Hematopoietic multipotent progenitor cell treated with erythropoietin and hydrocortisone succinate and interleukin-3 and kit ligand, for 8 days (in vitro differentiated cells): Measurements from ENCODE around the gene ARHGAP15.

ENCODE experiments used
- DNase-seq: peaks from one replicate; pipeline ENCODE4 v3.0.0-alpha.2; 2015

ARHGAP15 gene

GRCh38 chr2:143146366-143146765, 17.1 kb downstream of the ARHGAP15 start:
- no peak for DNase-seq

DNA sequence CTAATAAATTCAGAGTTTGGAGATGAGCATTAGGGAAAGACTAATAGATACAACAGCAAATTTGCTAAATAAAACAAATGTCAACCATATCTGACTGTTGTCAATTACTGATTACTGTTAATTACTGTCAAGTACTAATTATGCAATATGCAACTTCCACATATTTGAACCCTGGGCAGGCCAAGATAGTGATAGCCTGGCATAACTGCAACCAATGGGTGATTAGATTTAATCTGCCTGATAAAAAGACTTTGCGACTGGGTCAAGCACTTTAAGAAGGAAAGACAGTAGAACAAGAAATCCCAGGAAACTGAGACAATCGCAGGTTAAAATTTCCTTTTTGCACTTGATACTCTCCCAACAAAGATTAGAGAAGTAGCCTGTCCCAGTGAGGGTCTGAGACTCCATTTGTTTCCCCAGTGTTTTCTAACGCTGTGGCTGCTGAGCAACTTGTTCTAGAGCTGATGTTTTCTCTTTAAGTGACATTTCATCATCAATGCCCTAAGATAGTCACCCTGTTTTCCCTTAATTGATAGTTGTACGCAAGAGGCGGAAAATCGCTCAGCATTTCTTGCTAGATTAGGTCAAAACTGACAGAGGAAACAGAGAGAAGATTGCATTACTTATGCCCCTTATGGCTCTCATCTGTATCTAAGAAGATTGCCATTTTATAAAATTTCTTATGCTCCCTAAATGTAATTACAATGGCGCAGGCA, 17.8 kb downstream of the ARHGAP15 start:
- peak; percentile 45 for DNase-seq

- peak; percentile 94 for DNase-seq
Observed at GRCh38 chr2:143148011-143148410, 18.8 kb downstream of the ARHGAP15 start.

GRCh38 chr2:143148757-143149156, 19.5 kb downstream of the ARHGAP15 start:
- no peak for DNase-seq

GRCh38 chr2:143150287-143150686, 21.1 kb downstream of the ARHGAP15 start:
- DNase-seq, result peak; percentile 24

DNA sequence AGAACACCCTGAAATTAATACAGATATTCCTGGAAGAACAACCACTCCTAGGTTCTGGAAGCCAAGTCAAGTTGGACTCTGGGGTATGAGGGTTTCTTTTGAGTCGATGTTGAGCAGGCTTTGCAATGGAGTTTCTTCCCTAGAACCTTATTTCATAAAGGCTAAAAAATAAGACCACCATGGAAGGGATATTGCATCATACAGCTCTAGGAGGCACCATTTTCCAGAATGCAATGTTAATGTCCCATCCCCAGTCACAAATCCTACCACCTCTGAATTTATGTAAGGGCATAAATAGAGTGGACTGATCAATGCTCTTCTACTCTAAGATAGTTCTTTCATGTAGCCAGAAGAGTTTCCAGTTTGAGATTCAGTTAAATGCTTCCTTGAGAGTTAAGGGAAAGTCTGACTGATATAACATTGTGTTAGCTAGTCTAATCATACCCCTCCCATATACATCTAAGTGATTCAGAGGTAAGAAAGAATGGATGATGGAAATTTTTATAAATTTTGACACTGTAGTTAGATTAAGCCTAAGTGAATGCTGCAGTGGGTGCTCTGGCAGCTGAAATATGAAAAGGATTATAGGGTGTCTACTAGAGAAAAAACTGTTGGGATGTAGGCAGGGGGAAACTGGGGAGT, 22.0 kb downstream of the ARHGAP15 start:
- no peak for DNase-seq

DNA sequence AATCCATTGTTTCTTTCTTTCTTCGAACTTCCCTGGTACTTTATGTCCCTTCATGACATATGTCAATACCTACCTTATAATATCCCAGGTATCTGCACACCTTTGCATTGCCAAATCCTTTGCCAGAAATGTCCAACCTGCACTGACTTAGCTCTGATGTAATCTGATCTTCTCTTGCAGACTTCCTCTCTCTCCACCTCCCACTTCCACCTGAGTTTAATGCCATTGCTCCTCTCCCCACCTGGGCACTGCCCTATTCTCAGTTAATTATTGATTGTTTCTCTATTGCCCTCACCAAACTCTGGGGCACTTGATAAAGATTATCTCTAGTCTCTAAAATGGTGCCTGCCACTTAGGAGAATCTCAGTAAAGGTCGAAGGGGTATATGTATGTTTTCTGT, 23.0 kb downstream of the ARHGAP15 start:
- no peak for DNase-seq

GRCh38 chr2:143152637-143153036, 23.4 kb downstream of the ARHGAP15 start:
- DNase-seq, result no peak

DNA sequence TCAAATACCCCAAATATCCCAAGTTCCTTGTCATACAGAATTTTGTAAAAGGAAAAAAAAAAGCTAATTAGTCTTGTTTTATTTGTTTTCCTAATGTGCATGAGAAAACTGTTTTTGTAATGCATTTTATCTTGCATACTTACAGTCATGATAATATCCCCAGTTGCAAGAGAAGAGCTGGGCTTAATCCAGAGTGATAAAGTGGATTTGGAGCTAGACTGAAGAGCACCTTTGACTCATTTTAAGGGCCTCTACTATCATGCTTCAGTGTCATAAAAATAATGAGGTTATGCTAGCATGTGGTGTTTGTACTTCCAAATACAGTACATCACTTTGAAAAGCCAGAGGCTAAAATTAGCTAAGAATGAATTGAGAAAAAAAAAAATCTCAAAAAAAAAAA, 26.4 kb downstream of the ARHGAP15 start:
- no peak for DNase-seq

DNA sequence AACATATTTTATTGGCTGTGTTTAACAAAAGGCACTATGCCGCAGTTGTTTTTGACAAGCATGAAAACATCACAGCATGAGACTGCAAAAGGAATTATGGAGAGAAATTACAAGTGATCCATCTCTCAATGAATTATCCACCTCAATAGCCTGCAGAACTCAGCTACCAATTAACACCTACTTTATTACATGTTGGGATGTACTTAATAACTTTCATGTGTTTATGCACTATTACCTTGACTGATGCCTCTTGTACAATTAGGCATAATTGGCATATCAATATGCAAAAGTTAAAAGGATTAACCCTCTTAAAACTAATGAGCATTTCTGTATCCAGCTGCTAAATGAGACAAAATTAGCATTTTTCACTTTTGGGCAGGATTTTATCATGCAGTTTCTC, 27.8 kb downstream of the ARHGAP15 start:
- DNase-seq, result no peak

DNA sequence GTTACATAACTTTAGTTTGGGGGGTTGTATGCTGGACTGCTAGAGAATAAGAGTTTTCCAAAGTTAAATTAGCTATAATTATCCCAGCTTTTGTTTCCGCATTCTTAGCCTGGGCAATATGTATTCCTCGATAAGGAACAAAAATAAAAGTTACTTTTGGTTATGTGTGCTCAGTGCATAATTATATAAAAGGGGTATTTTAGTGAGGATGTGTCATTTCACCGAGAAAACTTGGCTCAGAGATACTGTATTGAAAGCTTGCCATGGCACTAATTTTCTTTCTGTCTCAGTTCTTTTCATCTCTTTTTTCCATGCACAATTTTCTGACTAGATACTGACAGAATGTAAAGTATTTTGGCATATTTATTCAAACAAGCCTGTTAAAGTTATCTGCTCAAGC, 28.2 kb downstream of the ARHGAP15 start:
- no peak for DNase-seq

- DNase-seq, result no peak
Observed at GRCh38 chr2:143158098-143158497, 28.9 kb downstream of the ARHGAP15 start.

DNA sequence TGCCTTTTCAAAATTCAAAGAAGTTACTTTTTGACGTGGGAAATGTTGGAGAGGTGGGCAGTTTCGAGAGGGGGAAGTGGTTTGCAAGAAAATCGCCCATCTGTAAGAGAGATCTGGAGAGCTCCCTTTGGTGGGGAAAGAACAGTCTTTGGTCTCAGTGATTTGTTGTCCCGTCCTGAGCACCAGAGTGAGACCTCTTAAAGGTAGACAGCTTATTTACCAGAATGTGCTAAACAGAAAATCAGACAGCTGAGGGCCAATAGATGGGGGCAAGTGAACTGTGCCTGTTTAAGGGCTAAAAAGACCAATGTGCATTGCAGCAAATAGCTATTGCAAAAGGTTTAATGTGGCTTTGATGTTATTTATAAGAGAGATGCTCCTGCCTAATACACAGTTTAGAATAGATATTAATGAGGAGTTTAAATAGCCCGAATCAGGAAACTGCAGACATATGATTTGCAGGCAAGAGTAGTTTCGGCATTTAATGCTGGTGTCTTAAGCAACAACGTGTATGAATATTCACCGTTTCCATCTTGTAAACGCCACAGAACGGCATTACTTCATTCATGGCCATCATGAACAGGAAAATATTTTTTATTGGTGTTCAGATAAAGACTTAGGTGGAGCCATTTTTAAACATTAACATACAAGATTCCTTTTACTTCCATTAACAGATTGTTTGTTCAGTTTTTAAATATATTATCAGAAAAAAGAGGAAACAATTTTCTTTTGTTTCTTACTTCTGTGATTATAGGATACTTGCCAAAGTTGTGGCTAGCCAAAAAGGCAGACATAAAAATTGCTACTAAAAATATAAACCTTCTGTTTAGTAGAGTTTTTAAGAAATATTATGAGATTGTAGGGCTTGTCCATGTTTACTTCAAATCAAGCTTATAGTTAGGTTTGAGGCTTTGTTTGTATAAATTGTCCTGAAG, 29.6 kb downstream of the ARHGAP15 start:
- peak; percentile 37 for DNase-seq

DNA sequence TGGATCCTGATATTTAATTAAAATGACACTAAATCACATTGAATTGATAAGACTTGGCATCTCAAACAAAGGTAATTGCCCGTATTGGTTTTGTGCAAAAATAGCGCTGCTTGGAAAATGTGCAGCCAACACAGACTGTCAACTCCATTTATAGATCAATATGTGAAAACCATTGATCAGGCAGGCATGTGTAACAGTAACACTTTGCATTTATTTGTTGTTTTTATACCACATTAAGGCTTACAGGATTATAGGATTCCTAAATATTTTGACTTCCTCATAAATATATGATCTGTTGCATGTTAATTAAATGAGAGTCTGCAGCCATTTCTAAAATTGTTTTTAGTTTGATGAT, 30.2 kb downstream of the ARHGAP15 start:
- DNase-seq, result no peak

- no peak for DNase-seq
Observed at GRCh38 chr2:143160732-143161707, 31.8 kb downstream of the ARHGAP15 start.

DNA sequence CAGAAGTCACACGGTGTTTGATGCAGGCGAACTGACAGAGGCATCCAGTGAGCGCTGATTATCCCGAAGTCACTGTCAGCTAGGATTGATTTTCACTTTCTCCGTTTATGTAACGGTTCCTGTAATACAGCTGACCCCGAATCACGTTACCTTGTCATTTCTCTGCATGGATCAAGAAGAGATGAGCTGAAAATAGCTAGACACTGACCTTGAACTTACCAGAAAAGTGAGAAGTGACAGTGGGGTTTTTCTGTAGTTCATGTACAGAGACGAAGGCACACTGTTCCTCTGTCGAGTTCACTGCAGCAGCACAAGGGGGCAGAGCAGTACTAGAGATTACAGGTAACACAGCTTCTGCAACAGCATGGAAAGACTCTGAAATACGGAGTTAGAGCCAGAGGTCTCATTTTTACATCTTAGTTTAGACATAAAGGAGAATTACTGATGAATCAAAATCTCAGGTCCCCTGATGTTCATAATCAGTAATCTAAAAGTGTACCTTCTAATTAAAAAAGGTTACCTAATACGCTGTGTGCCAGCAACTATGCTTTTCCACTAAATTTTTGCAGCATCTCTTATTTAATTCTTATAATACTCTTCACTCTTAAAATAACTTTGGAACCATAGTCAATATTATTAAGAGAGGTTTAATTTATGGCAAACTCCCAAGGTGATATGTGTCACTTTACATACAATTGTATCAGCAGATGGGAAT, 33.1 kb downstream of the ARHGAP15 start:
- DNase-seq, result peak; percentile 72

DNA sequence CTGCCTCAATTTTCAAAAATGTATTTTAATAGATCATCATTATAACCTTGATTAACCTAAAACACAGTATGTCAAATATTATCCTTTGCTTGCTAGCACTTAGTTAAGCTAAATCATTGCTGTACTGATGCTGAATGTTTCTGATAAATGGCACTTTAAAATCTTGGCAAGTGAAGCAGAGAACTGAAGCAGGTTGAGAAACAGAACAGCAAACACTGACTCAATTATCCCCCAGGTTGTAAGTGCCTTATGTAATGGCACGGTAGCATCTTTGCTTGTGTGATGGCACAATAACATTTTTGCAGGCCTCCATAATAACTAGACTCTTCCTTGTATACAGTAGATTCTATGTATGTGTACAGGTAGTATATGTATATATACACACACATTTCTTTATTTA, 33.8 kb downstream of the ARHGAP15 start:
- DNase-seq, result no peak

GRCh38 chr2:143163499-143163898, 34.3 kb downstream of the ARHGAP15 start:
- no peak for DNase-seq

DNA sequence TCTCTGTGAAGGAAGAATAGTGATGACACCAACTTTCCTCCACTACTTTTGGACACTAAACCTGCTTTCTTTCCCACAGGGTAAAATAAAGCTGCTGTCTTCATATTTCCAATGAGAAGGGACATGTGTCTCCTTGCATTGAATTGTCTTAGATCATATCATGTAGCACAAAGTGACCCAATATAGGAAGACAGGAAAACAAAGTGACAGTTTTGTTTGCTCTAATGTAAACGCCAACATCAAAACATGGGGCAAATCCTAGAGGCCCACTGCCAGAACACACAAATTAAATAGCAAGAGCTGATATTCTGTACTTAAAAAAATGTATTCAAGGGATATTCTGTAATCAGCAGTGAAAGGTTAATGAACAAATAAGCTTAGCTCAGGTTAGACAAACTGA, 36.1 kb downstream of the ARHGAP15 start:
- DNase-seq, result no peak

- DNase-seq, result no peak
Observed at GRCh38 chr2:143169105-143169504, 39.9 kb downstream of the ARHGAP15 start.

DNA sequence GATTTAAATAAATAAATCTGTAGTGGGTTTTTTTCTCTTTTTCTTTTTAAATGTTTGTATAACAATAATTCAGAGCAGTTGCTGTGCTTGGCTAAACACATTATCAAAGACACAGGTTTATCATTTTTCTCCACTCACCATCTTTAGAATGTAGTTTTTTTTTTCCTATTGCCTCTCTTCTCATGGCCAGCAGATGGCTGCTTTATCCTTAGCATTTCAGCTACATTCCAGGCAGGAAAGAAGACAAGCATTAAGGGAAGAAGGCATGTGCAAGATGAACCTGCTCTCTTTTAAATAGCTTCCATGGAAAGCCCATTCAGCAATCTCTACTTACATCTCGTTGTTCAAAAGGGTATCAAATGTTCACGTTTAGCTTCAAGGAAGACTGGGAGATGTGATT, 42.6 kb downstream of the ARHGAP15 start:
- no peak for DNase-seq

DNA sequence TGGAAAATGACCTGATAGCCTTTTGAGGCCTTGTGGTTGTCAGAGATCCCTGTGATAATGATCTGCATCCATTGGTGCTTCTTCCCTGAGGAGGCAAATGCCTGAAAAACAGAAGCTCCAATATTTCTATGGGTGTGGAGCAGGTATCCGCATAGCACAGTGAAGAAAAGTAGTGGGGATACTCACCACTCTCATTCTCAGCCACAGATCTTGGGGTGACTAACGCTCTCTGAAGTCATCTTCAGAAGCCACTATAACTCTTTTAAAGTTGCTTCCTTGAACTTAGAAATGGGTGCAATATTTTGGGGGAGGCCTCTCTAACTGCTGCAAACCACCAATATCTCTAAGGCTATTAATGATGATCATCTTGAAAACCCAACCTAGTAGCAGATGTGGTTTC, 46.2 kb downstream of the ARHGAP15 start:
- no peak for DNase-seq
